H9 (cell line): Measurements from ENCODE around the gene SCRN1. TPM values are rescaled to one million over a fixed set of nuclear protein-coding genes. Genes with fewer than 3 reads are reported as not detected.

ENCODE experiments used
- DNase-seq: peaks from one replicate; pipeline ENCODE4 v3.0.0-alpha.2; 2017
- H2AFZ ChIP-seq: one replicate; pipeline ENCODE4 v1.6.1; 2013; ENCODE audit warnings: mild to moderate bottlenecking, low read length, control low read depth, moderate library complexity
- H2AK5ac ChIP-seq: 2 replicates; pipeline ENCODE4 v1.6.1; 2013; ENCODE audit warnings: low read length, control low read depth, mixed read lengths; ENCODE audit not compliant: insufficient read length
- H2BK120ac ChIP-seq: one replicate; pipeline ENCODE4 v1.6.1; 2013; ENCODE audit warnings: low read depth, mild to moderate bottlenecking, low read length, control low read depth, inconsistent platforms; ENCODE audit not compliant: poor library complexity, severe bottlenecking
- H2BK12ac ChIP-seq: 2 replicates; pipeline ENCODE4 v1.6.1; 2013; ENCODE audit warnings: low read length, control low read depth, mixed read lengths, low read depth; ENCODE audit not compliant: insufficient read length
- H2BK15ac ChIP-seq: 2 replicates; pipeline ENCODE4 v1.6.1; 2013; ENCODE audit warnings: low read depth, low read length, control low read depth
- H2BK20ac ChIP-seq: one replicate; pipeline ENCODE4 v1.6.1; 2013; ENCODE audit warnings: low read depth, mild to moderate bottlenecking, low read length, control low read depth, inconsistent platforms; ENCODE audit not compliant: poor library complexity, severe bottlenecking
- H2BK5ac ChIP-seq: 2 replicates; pipeline ENCODE4 v1.6.1; 2013; ENCODE audit warnings: low read length, control low read depth, mixed read lengths; ENCODE audit not compliant: insufficient read length
- H3K14ac ChIP-seq: 2 replicates; pipeline ENCODE4 v1.6.1; 2013; ENCODE audit warnings: low read length, control low read depth; ENCODE audit not compliant: insufficient read depth
- H3K18ac ChIP-seq: 2 replicates; pipeline ENCODE4 v1.6.1; 2013; ENCODE audit warnings: low read depth, mild to moderate bottlenecking, mixed read lengths, low read length, control low read depth; ENCODE audit not compliant: insufficient read length
- H3K23ac ChIP-seq: 2 replicates; pipeline ENCODE4 v1.6.1; 2013; ENCODE audit warnings: low read length, control low read depth, mixed read lengths, low read depth; ENCODE audit not compliant: insufficient read length
- H3K23me2 ChIP-seq: 2 replicates; pipeline ENCODE4 v1.6.1; 2013; ENCODE audit warnings: low read depth, mild to moderate bottlenecking, mixed read lengths, low read length, control low read depth; ENCODE audit not compliant: insufficient read length, poor library complexity, severe bottlenecking
- H3K27ac ChIP-seq: 2 replicates; pipeline ENCODE4 v1.5.1; 2013; ENCODE audit warnings: low read length, control low read depth, mixed read lengths, low read depth; ENCODE audit not compliant: insufficient read length
- H3K27me3 ChIP-seq: 2 replicates; pipeline ENCODE4 v1.6.1; 2013; ENCODE audit warnings: low read length, control low read depth, inconsistent platforms; ENCODE audit not compliant: insufficient read depth
- H3K4ac ChIP-seq: 2 replicates; pipeline ENCODE4 v1.6.1; 2013; ENCODE audit warnings: low read depth, mild to moderate bottlenecking, control low read depth, inconsistent platforms, low read length, moderate library complexity
- H3K4me1 ChIP-seq: 2 replicates; pipeline ENCODE4 v1.6.1; 2013; ENCODE audit warnings: low read length, control low read depth, inconsistent platforms; ENCODE audit not compliant: insufficient read depth
- H3K4me2 ChIP-seq: 2 replicates; pipeline ENCODE4 v1.6.1; 2013; ENCODE audit warnings: low read length, control low read depth, mixed read lengths; ENCODE audit not compliant: insufficient read length, insufficient read depth
- H3K56ac ChIP-seq: 2 replicates; pipeline ENCODE4 v1.6.1; 2013; ENCODE audit warnings: low read depth, mild to moderate bottlenecking, mixed read lengths, low read length, control low read depth; ENCODE audit not compliant: insufficient read length
- H3K79me1 ChIP-seq: 2 replicates; pipeline ENCODE4 v1.6.1; 2013; ENCODE audit warnings: low read depth, mild to moderate bottlenecking, moderate library complexity, low read length, control low read depth, inconsistent platforms; ENCODE audit not compliant: insufficient read depth, poor library complexity, severe bottlenecking
- H3K79me2 ChIP-seq: 2 replicates; pipeline ENCODE4 v1.6.1; 2013; ENCODE audit warnings: low read length, control low read depth, inconsistent platforms; ENCODE audit not compliant: insufficient read depth
- H3K9ac ChIP-seq: 2 replicates; pipeline ENCODE4 v1.6.1; 2013; ENCODE audit warnings: low read length, control low read depth, mixed read lengths; ENCODE audit not compliant: insufficient read length; ENCODE audit errors: extremely low read depth
- H3K9me3 ChIP-seq: one replicate; pipeline ENCODE4 v1.6.1; 2013; ENCODE audit warnings: low read depth, low read length, inconsistent platforms; ENCODE audit not compliant: control insufficient read depth
- H3T11ph ChIP-seq: one replicate; pipeline ENCODE4 v1.6.1; 2013; ENCODE audit warnings: mild to moderate bottlenecking, low read length, control low read depth, inconsistent platforms
- H4K20me1 ChIP-seq: one replicate; pipeline ENCODE4 v1.6.1; 2013; ENCODE audit not compliant: control insufficient read depth, insufficient read length, insufficient read depth
- H4K5ac ChIP-seq: 2 replicates; pipeline ENCODE4 v1.6.1; 2013; ENCODE audit warnings: low read depth, mild to moderate bottlenecking, mixed read lengths, low read length, control low read depth; ENCODE audit not compliant: insufficient read length
- H4K8ac ChIP-seq: replicated peaks from 2 replicates; pipeline ENCODE4 v1.6.1; 2013; ENCODE audit warnings: low read length, control low read depth, mixed read lengths, low read depth; ENCODE audit not compliant: insufficient read length
- H4K91ac ChIP-seq: 2 replicates; pipeline ENCODE4 v1.6.1; 2013; ENCODE audit warnings: low read depth, mild to moderate bottlenecking, moderate library complexity, mixed read lengths, low read length, control low read depth; ENCODE audit not compliant: insufficient read length
- H3K27ac Mint-ChIP-seq, 3 experiments: 2 replicates in 2 of 3; 3 replicates in 1 of 3; pipeline ENCODE4 v1.8.0; 2020 to 2021; ENCODE audit warnings: mixed read lengths in 3 of 3, mild to moderate bottlenecking in 1 of 3, moderate library complexity in 1 of 3
- H3K27me3 Mint-ChIP-seq: 2 replicates; pipeline ENCODE4 v1.8.0; 2021; ENCODE audit warnings: low read depth, mild to moderate bottlenecking, moderate library complexity, mixed read lengths
- H3K36me3 Mint-ChIP-seq, 3 experiments: 2 replicates in 2 of 3; 3 replicates in 1 of 3; pipeline ENCODE4 v1.8.0; 2020 to 2021; ENCODE audit warnings: low read depth in 3 of 3, mixed read lengths in 3 of 3; ENCODE audit not compliant: insufficient read depth in 1 of 3
- H3K4me1 Mint-ChIP-seq, 2 experiments: 2 replicates each; pipeline ENCODE4 v1.8.0; 2020; ENCODE audit warnings: mixed read lengths in 2 of 2
- H3K4me3 Mint-ChIP-seq, 2 experiments: 2 replicates in 1 of 2; 3 replicates in 1 of 2; pipeline ENCODE4 v1.8.0; 2020 to 2021; ENCODE audit warnings: mild to moderate bottlenecking in 2 of 2, mixed read lengths in 2 of 2, moderate library complexity in 1 of 2
- H3K9me3 Mint-ChIP-seq, 2 experiments: 2 replicates in 1 of 2; 3 replicates in 1 of 2; pipeline ENCODE4 v1.8.0; 2020; ENCODE audit warnings: mild to moderate bottlenecking in 2 of 2, mixed read lengths in 2 of 2, moderate library complexity in 1 of 2
- CTCF ChIP-seq: fragments of 200-600 bp; sonication (generic); conservative IDR thresholded peaks from 3 replicates; pipeline ENCODE4 v1.8.0; 2021; ENCODE audit warnings: antibody characterized with exemption, mild to moderate bottlenecking
- WGBS: extraction: QIAGEN DNeasy Blood & Tissue Kit; methylation state at CpG from one replicate; pipeline ENCODE4 v1.1.7; 2013; ENCODE audit warnings: missing lambda C conversion rate, low lambda C conversion rate, mixed read lengths; ENCODE audit not compliant: insufficient read length; ENCODE audit errors: extremely low coverage; 5-methylcytosine and 5-hydroxymethylcytosine counted together
- total RNA-seq: library from RNA; stranded (reverse); gene quantifications from 2 replicates; pipeline ENCODE4 v1.2.1, GENCODE V29; 2021

The SCRN1 gene
- total RNA-seq, 1 experiment from 2014 or later, result 101 TPM

- no peak overlapping the region; a peak in 1 of 7 replicates for H3K27ac Mint-ChIP-seq
- Histone ChIP-seq H3K18ac (no peak overlapping the region), H3K23me2 (no peaks in the 10 kb centered on the region), H3K23ac (no peak overlapping the region), H4K8ac (no peak overlapping the region), H3K4me2 (no peak overlapping the region), H3K56ac (no peak overlapping the region), H2AK5ac (no peak overlapping the region), H3K9ac (no peak overlapping the region), H3T11ph (no peak overlapping the region), H3K4ac (no peak overlapping the region), H4K5ac (no peak overlapping the region), H2BK120ac (no peak overlapping the region), H4K91ac (no peak overlapping the region), H2BK12ac (no peak overlapping the region), H2AFZ (no peak overlapping the region), H4K20me1 (no peaks in the 10 kb centered on the region), H3K4me1 (no peaks in the 10 kb centered on the region), H2BK15ac (no peak overlapping the region), H3K79me2 (no peaks in the 10 kb centered on the region), H3K79me1 (no peaks in the 10 kb centered on the region), H2BK5ac (no peak overlapping the region), H3K27me3 (no peaks in the 10 kb centered on the region), H3K27ac (no peak overlapping the region), H3K14ac (no peak overlapping the region), H2BK20ac (no peak overlapping the region), H3K9me3 (no peaks in the 10 kb centered on the region)
- H3K36me3 Mint-ChIP-seq, result peaks cover 15 to 85% (median 65%) of the 10 kb centered on the region in 3 experiments; a peak in 6 of 7 replicates
- no peaks in the 10 kb centered on the region; a peak in 2 of 5 replicates for H3K9me3 Mint-ChIP-seq
- no CpG with 5 or more reads among the region's 2 CpGs for WGBS
- no peak for TF ChIP-seq CTCF
- no peaks in the 10 kb centered on the region for H3K4me1 Mint-ChIP-seq
- no peaks in the 10 kb centered on the region for H3K27me3 Mint-ChIP-seq
- DNase-seq, result no peak
- H3K4me3 Mint-ChIP-seq, result no peak overlapping the region
These were observed 41.0 kb downstream of the SCRN1 start for GRCh38 chr7:29948587-29948986.
